Iris pigment epithelial cell (primary cell): ENCODE measurements around the gene INPP5F.
"Not testable (repeated sequence)": the region's sequence is repeated elsewhere in the genome, so short reads cannot be mapped to it uniquely, and the experiment has no call there.

ENCODE experiments used
- DNase-seq: peaks from one replicate; pipeline ENCODE4 v3.0.0-alpha.2; 2011; ENCODE audit warnings: low read depth

Gene INPP5F

DNA sequence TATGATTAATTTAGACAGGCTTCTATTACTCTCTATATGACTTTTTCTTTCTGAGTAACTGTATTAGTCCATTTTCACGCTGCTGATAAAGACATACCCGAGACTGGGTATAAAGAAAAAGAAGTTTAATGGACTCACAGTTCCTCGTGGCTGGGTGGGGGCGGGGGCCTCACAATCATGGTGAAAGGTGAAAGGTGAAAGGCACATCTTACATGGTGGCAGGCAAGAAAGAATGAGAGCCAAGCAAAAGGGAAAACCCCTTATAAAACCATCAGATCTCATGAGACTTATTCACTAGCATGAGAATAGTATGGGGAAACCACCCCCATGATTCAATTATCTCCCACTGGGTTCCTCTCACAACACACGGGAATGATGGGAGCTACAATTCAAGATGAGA lies 18.5 kb upstream of the INPP5F start:
- not testable (repeated sequence) for DNase-seq

- DNase-seq, result not testable (repeated sequence)
Observed at GRCh38 chr10:119710935-119711334, 14.9 kb upstream of the INPP5F start.

GRCh38 chr10:119713744-119714483 lies 11.9 kb upstream of the INPP5F start:
- DNase-seq, result no peak

GRCh38 chr10:119714484-119714816 lies 11.4 kb upstream of the INPP5F start:
- DNase-seq, result no peak

DNA sequence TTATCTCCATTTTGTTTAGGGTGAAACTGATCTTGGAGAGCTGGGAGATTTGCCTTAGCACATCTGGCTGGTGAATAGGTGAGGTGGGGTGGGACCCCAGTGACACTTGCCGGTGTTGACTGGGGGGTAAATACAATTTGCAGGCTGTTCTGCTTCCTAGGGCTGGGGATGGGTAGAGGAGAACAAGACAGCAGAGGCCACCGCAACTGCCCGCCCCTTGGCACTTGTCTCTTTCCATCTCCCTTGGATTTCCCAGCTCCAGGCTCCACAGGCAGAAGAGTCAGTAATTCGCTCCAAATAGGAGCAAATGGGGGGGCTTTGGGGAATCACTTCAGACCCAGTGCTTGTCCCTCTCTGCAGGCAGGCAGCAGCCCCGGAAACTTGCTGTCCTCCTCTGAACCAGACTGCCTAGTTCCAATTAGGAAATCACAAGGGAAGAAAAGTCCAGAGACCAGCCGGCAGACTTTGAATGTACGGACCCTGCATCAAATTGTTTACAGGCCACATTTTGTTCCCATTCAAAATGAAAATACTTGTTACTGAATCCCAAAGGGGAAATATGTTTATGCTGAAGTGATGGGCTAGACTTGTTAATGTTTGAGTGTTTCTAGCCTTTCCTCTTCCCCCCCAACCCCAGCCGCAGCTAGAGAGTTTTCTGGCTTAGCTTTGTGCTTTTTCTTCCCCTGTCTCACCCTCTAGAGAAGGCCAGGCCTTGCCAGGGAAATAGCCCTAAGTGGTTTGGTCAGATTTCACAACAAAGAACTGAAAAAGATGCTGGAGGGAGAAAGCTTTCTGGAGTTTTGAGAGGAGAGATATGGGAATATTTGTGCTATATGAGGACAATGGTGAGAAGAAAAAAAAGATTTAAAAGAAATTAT lies 10.0 kb upstream of the INPP5F start:
- no peak for DNase-seq

- no peak for DNase-seq
Observed at GRCh38 chr10:119723161-119723560, 2.7 kb upstream of the INPP5F start.

- DNase-seq, result no peak
Observed at GRCh38 chr10:119723624-119724023, 2.2 kb upstream of the INPP5F start.

GRCh38 chr10:119724593-119725516 lies 995 bp upstream of the INPP5F start:
- DNase-seq, result peak; percentile 38

DNA sequence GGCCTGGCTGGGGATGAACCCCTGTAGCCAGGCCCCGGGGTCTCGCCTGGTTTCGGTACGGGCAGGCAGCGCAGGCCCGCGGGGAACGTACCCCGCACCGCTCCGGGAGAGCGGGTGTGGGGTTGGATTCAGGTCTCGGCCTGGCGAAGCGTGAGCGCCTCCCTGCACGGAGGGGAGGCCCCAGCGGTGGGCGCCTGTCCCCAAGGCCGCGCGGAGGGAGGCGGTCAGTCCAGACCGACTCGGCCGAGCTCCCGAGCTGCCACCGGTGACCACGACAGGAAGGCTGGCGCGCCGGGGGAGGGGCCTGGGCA lies 378 bp upstream of the INPP5F start:
- DNase-seq, result no peak

DNA sequence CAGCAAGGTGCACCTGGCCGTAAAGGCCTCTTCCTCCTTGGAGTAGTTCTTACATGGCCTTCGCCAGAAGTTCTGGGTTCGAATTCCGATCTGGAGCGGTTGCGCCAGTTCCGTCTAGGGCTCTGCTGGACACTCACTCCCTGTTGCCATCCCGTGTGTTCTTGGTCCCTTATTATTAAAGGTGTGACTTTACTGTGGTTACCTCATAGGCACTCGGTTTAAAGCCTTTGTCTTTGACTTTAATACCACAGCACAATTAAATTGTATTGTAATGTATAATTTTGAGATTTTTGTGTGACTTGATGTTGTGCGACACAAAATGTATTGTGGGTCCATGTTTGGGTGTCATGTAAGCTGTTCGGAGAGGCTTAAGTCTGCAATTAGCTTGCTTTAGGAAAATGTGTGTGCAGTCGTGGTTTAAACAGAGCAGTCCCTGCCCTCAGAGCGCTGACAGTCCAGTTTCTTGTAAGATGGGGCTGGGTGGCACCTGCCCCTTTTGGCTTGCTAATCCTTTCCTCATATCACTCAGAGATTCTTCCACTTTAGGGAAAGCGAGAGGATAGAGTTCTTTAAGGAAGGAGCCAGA lies 919 bp downstream of the INPP5F start:
- DNase-seq, result no peak

DNA sequence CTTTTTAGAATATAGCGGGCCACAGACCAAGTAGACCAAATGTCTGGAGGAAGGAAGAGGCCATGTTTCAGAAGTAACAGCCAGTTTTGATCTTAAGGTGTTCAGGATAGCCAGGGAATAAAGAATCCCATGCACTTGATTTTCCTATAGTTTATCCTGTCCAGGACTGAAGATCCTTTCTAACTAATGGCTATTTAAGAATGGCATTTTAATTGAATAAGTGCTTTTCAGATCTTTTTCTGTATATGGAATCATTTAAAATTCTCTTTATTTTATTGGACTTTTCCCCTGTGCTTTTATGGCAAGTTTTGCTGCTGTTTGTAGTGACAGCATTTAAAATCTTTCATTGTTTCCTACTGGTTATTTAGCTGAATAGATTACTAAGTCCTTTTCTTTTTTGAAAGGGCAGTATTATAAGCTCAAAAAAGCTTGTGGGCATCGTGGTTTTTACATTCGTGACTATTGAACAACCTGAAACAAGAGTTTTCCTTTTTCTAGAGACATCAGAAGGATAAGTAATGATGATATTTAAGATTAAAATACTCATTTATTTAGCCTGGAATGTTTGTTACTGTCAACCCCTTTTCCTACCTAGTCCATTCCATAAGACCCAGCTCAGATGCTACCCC lies 2.4 kb downstream of the INPP5F start:
- no peak for DNase-seq

DNA sequence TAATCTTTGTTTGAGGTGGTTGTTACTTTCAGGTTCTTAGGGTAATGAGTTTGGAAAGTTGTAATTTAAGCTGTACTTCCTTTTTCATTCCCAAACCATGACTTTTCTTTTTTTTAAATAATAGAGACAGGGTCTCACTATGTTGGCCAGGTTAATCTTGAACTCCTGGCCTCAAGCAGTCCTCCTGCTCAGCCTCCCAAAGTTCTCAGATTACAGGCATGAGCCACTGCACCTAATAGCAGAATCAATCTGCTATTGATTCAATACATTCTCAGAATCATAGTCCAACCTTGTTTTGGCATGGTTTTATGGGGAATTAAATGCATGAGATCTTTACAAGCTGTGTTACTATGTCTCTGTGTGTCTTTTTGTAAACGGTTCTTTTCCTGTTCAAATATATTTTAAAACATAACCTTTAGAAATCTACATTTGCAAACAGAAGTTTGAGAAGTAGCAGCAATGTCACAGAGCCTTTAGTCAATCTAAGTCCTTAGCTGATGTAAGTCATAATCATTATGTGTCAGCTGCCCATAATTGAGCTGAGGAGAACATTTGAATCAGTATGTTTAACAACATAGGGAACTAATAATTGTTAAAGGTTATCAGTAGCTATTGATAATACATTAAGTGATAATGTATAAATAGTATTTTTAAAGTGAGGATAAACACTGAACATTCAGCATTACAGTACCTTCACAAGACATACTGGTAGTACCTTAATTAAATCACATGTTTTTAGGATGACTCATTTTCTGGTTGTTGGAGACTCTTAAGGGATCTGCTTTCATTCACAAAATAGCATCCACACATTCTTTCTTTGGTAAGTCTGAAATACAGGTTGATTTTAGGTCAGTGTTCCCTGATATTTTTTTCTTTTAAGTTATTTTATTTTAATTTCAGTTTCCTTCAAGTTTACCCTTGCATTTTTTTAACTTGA lies 8.8 kb downstream of the INPP5F start:
- DNase-seq, result peak; percentile 64

- DNase-seq, result no peak
Observed at GRCh38 chr10:119735451-119735850, 9.6 kb downstream of the INPP5F start.

- DNase-seq, result no peak
Observed at GRCh38 chr10:119736220-119736619, 10.4 kb downstream of the INPP5F start.

DNA sequence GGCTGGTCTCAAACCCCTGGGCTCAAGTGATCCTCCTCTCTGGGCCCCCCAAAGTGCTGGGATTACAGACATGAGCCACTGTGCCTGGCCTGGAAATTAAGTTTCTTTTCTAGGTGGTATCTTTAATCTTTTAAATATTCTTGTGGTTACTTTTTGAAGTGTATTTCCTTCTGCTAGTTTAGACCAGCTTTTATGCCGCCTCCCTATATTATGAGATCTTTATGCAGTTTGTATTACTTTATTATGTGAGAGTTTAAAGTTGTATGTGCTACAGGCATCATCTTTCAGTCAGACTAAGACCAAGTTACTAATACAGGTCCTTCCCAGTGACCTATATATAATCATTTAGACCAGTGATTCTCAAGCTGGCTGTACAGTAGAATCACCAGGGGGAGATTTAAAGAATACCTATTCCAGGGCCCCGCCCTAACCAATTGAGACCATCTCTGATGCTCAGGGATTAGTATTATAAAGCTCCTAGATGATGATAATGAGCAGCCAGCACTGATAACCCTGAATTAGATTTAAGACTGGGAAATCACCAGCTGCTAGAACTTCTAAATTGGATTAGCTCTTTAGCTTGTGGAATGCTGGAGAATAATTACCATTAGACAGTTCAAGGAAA lies 11.3 kb downstream of the INPP5F start:
- DNase-seq, result no peak

- DNase-seq, result peak; percentile 95
Observed at GRCh38 chr10:119737823-119738222, 12.0 kb downstream of the INPP5F start.

- no peak for DNase-seq
Observed at GRCh38 chr10:119738962-119739361, 13.1 kb downstream of the INPP5F start.

DNA sequence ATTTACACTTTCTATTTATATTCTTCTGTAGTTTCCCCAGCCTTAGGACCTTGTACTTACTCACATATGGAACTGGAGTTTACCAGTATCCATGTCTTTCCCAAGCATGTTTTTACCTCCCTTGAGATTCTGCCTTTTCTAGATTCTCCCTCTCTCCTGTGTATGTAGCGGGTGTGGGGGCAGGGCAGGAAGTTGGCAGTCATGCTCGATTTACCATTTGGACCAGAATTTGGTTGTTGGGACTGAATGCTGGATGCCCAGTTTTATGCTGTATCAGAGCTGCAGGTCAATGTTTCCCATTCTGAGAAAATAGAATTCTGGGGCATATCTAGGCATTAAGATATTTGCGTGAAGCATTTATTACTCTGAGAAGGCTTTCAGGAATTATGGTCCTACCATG lies 14.2 kb downstream of the INPP5F start:
- no peak for DNase-seq

DNA sequence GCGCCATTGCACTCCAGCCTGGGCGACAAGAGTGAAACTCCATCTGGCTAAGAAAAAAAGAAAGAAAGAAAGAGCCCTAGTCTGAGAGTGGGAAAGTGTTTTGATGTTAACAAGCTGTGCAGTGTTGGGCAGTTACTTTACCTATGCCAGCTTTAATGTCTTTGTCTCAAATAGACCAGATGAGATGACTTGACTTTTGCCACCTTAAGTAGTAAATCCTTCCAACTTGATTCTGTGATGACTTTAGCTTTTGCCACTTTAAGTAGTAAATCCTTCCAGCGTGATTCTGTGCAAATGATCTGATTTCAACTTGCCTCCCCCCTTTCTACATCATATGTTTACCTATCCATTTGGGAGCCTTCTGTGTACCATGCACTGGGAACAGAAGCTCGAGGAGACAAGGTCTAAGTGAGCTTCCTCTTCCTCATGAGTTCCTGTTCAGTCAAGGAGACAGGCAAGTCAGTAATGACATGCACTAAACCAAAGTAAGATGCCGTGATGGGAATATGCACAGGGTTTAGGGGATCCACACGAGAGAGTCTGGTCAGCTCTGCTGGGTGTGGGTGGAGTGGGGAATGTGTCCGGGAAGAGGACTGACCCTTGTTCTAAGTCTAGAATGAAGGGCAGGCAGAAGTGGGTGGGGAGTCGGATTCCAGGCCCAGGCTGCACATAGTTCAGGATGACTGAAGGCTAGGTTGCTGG lies 17.2 kb downstream of the INPP5F start:
- peak; percentile 49 for DNase-seq
